ENCODE results near the gene TUBGCP2. TPM values are rescaled to one million over a fixed set of nuclear protein-coding genes. Genes with fewer than 3 reads are reported as not detected.

TUBGCP2 gene
- total and polyA plus RNA-seq, 9 donors: 31.2 to 70.5 (median 56.0) TPM

DNA sequence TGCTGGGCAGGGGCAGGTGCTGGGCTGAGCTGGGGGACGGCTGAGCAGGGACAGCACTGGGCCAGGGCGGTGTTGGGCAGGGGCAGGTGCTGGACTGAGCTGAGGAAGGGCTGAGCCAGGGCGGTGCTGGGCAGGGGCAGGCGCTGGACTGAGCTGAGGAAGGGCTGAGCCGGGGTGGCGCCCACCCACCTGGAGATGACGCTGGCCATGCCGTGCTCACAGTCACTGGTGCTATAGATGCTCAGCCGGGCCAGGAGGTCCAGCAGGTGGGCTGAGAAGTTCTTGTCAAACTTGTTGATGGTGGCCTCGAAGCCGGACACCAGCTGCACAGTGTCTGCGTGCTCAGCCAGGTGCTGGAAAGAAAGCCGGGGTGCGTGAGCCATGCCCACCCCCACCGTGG lies 27.6 kb downstream of the TUBGCP2 start:
- H3K27me3 ChIP-seq: no peaks in the 10 kb centered on the region
- intact Hi-C loops (cut with DNase I): no loop called here
- no peak for TF ChIP-seq POLR2A (IDR thresholded peaks at IDR 0.05)
- TF ChIP-seq, protein P1, sequence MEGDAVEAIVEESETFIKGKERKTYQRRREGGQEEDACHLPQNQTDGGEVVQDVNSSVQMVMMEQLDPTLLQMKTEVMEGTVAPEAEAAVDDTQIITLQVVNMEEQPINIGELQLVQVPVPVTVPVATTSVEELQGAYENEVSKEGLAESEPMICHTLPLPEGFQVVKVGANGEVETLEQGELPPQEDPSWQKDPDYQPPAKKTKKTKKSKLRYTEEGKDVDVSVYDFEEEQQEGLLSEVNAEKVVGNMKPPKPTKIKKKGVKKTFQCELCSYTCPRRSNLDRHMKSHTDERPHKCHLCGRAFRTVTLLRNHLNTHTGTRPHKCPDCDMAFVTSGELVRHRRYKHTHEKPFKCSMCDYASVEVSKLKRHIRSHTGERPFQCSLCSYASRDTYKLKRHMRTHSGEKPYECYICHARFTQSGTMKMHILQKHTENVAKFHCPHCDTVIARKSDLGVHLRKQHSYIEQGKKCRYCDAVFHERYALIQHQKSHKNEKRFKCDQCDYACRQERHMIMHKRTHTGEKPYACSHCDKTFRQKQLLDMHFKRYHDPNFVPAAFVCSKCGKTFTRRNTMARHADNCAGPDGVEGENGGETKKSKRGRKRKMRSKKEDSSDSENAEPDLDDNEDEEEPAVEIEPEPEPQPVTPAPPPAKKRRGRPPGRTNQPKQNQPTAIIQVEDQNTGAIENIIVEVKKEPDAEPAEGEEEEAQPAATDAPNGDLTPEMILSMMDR (IDR thresholded peaks at IDR 0.05): no peak
- H3K27ac ChIP-seq: no peak overlapping the region
- 84 to 87% (median 87%) methylated on average over 13 to 15 of the region's 15 CpGs for WGBS, 3 donors
- H3K4me3 ChIP-seq: no peak overlapping the region
- no peaks in the 10 kb centered on the region for H3K4me1 ChIP-seq (ENCODE audit: insufficient read depth)
- no peak for DNase-seq
- H3K9me3 ChIP-seq: no peaks in the 10 kb centered on the region
- no peaks in the 10 kb centered on the region for H3K36me3 ChIP-seq

DNA sequence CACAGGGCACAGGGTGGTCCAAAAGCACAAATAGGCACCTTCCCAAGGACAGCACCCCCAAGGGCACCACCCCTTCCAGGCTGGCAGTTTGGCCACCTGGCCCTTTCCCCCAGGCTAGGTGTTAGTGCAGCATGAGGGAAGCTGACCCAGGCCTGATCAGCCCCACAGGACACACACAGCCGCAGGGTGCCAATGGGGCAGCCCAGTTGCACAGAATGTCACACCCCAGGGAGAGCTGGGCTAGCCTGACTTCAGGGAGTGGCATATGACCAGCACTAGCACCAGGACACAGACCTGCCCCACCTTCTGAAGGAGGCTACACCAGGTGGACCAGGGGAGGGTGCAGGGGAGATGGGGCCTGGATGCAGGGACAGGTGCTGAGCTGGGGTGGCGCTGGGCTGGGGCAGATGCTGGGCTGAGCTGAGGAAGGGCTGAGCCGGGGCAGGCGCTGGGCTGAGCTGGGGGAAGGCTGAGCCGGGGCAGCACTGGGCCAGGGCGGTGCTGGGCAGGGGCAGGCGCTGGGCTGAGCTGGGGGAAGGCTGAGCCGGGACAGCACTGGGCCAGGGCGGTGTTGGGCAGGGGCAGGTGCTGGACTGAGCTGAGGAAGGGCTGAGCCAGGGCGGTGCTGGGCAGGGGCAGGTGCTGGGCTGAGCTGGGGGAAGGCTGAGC lies 28.1 kb downstream of the TUBGCP2 start:
- 90 to 95% (median 91%) methylated on average over 10 of the region's 10 CpGs for WGBS, 3 donors
- Histone ChIP-seq H3K36me3 (no peaks in the 10 kb centered on the region), H3K4me1 (ENCODE audit: insufficient read depth) (no peaks in the 10 kb centered on the region)

DNA sequence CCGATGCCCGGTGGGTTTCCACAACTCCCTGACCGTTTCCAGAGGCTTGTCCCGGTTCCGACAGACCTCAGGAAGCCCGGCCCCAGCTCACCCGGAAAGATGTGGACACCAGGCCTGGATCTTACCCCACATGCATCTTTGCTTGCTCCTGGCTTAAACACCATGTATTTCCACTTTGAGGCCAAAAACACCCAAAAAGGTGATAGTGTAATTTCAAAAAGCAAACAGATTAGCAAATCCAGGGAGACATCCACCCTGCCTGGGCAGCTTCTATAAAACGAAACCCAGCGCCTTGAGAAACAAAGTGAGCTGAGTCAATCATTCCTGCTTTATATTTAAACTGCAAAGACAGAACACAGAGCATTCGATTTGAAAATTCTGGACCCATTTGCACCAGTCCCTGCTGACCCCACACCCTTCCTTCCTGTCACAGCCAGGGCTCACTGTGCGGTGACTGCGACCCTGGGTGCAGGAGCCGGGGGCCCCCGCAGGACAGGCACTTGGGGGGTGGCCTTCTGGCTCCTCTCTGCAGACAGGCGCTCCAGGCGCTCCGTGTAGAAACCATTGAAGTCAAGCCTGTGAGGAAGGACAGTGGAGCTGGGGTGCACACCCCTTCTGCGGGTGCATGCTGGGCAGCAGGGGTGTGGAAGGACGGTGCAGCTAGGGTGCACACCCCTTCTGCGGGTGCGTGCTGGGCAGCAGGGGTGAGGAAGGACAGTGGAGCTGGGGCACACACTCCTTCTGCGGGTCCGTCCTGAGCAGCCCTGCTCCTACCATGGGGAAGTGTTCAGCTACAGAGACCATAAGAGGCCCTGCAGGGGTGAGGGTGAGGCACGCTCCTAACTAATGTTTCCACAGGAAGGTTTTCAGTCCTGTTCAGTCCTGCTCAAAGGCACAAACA lies 29.1 kb downstream of the TUBGCP2 start:
- Histone ChIP-seq H3K27ac (no peak overlapping the region), H3K9me3 (no peaks in the 10 kb centered on the region)
- no peak for DNase-seq

More for the DNA sequence above, 28.1 kb downstream of the TUBGCP2 start:
- H3K27me3 ChIP-seq: no peaks in the 10 kb centered on the region
- DNase-seq: no peak
- TF ChIP-seq POLR2A (IDR thresholded peaks at IDR 0.05): no peak
- TF ChIP-seq, protein P1 (IDR thresholded peaks at IDR 0.05): no peak
- no peak for TF ChIP-seq EP300 (IDR thresholded peaks at IDR 0.05)
- intact Hi-C loops (cut with DNase I): no loop called here
- no peaks in the 10 kb centered on the region for H3K9me3 ChIP-seq
- H3K27ac ChIP-seq: no peak overlapping the region
- H3K4me3 ChIP-seq: no peak overlapping the region

DNA sequence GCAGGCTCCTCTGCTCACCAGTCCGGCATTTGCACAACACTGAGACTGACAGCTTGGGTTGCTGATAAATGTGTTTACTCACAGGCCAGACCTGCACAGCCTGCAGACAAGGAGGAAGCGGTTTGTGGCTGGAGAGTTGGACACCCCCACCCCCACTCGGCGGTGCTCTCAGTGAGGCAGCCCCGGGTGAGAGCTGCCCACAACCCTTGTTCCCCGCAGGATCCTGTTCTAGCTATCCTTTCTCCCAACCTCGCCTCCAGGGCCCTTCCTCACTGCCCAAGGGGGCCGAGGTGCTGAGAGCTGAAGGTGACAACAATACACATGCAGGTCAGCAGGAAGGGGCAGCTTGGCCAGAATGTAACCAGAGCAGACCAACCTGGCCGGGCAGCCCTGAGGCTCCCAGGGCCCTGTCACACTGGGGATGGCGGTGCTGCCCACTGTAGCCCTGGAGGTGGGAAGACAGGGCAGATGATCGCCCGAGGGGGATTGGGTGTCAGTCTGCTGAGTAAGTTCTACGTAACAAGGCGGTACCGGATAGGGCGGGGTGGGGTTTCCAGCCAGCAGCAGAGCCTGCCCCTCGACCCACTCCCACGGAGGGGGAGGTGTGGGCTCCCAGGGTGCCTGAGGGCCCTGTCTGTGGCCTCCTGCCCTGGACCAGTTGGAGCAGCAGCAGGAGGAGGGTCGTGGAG lies 30.0 kb downstream of the TUBGCP2 start:
- Histone ChIP-seq H3K27me3 (no peaks in the 10 kb centered on the region), H3K27ac (no peak overlapping the region), H3K4me1 (ENCODE audit: insufficient read depth) (no peaks in the 10 kb centered on the region), H3K4me3 (no peak overlapping the region), H3K9me3 (no peaks in the 10 kb centered on the region), H3K36me3 (no peaks in the 10 kb centered on the region)
- TF ChIP-seq, protein P1 (IDR thresholded peaks at IDR 0.05): no peak
- TF ChIP-seq POLR2A (IDR thresholded peaks at IDR 0.05): no peak
- no peak for DNase-seq
- WGBS, 3 donors: 66 to 72% (median 67%) methylated on average over 18 to 19 of the region's 19 CpGs
- intact Hi-C loops (cut with DNase I): no loop called here

More for the DNA sequence above, 29.1 kb downstream of the TUBGCP2 start:
- WGBS, 3 donors: 83 to 88% (median 84%) methylated on average over 24 of the region's 24 CpGs
- Histone ChIP-seq H3K27me3 (no peaks in the 10 kb centered on the region), H3K4me1 (ENCODE audit: insufficient read depth) (no peaks in the 10 kb centered on the region), H3K4me3 (no peak overlapping the region), H3K36me3 (no peaks in the 10 kb centered on the region)
- TF ChIP-seq, protein P1 (IDR thresholded peaks at IDR 0.05): no peak
- intact Hi-C loops (cut with DNase I): no loop called here

Measured in ovary (tissue), 9 donors.